HepG2 (cell line): Measurements from ENCODE around the gene PARK7. TPM values are rescaled to one million over a fixed set of nuclear protein-coding genes. Genes with fewer than 3 reads are reported as not detected.
A peak's percentile ranks its signal among the peaks of the same experiment; 100 is the strongest.

Source experiments
- CBX5 ChIP-seq: sonication (generic); formaldehyde crosslinking; IDR thresholded peaks from 2 replicates; pipeline ENCODE4 v1.4.0; 2020; ENCODE audit warnings: missing genetic modification reagents, borderline replicate concordance
- DNMT1 ChIP-seq: sonication (generic); formaldehyde crosslinking; IDR thresholded peaks from 2 replicates; pipeline ENCODE4 v1.5.1; 2020; ENCODE audit warnings: mild to moderate bottlenecking, missing genetic modification reagents
- GABPA ChIP-seq, 2 experiments: IDR thresholded peaks; 2 replicates each; pipeline ENCODE4 v1.6.1; 2011 to 2016; ENCODE audit warnings: low read depth in 2 of 2, low read length in 1 of 2, missing biosample characterization in 1 of 2, missing genetic modification characterization in 1 of 2
- HCFC1 ChIP-seq: fragments of 150-350 bp; IDR thresholded peaks from 2 replicates; pipeline ENCODE4 v1.6.1; 2014; ENCODE audit warnings: low read depth, low read length
- JUN ChIP-seq: sonication (generic); formaldehyde crosslinking; IDR thresholded peaks from 2 replicates; pipeline ENCODE4 v1.4.0; 2020; ENCODE audit warnings: mild to moderate bottlenecking, missing genetic modification reagents
- KDM1A ChIP-seq: IDR thresholded peaks from 2 replicates; pipeline ENCODE4 v1.6.1; 2016; ENCODE audit warnings: missing compliant biosample characterization
- MEIS2 ChIP-seq: sonication (generic); formaldehyde crosslinking; IDR thresholded peaks from 2 replicates; pipeline ENCODE4 v1.9.0; 2021; ENCODE audit warnings: mild to moderate bottlenecking, missing genetic modification reagents
- MYNN ChIP-seq: sonication (generic); formaldehyde crosslinking; IDR thresholded peaks from 2 replicates; pipeline ENCODE4 v1.4.0; 2020; ENCODE audit warnings: mild to moderate bottlenecking, low read depth, missing genetic modification reagents
- NFE2 ChIP-seq: sonication (generic); formaldehyde crosslinking; IDR thresholded peaks from 2 replicates; pipeline ENCODE4 v1.4.0; 2020; ENCODE audit warnings: missing genetic modification reagents
- RARA ChIP-seq: IDR thresholded peaks from 2 replicates; pipeline ENCODE4 v1.6.1; 2016; ENCODE audit warnings: missing genetic modification reagents, missing compliant biosample characterization
- RELA ChIP-seq: sonication (generic); formaldehyde crosslinking; IDR thresholded peaks from 2 replicates; pipeline ENCODE4 v1.4.0; 2020; ENCODE audit warnings: missing genetic modification reagents
- SCMH1 ChIP-seq: sonication (generic); formaldehyde crosslinking; IDR thresholded peaks from 2 replicates; pipeline ENCODE4 v1.9.0; 2021; ENCODE audit warnings: missing genetic modification reagents, mild to moderate bottlenecking, borderline replicate concordance
- SP1 ChIP-seq, 2 experiments: fragments of 450-650 bp in 1 of 2; sonication (generic) in 1 of 2; formaldehyde crosslinking in 1 of 2; IDR thresholded peaks; 2 replicates each; pipeline versions ENCODE4 v1.4.0 to v1.6.1; 2016 to 2020; ENCODE audit warnings: missing genetic modification reagents in 1 of 2
- STAT5B ChIP-seq: sonication (generic); formaldehyde crosslinking; IDR thresholded peaks from 2 replicates; pipeline ENCODE4 v1.4.0; 2020; ENCODE audit warnings: missing genetic modification reagents
- SYNCRIP ChIP-seq: fragments of 200-400 bp; formaldehyde crosslinking; IDR thresholded peaks from 2 replicates; pipeline ENCODE4 v1.6.1; 2018; ENCODE audit warnings: mild to moderate bottlenecking, low read depth, low read length; ENCODE audit not compliant: insufficient read depth
- THYN1 ChIP-seq: sonication (generic); formaldehyde crosslinking; IDR thresholded peaks from 2 replicates; pipeline ENCODE4 v1.8.1; 2023; ENCODE audit warnings: low read depth, mild to moderate bottlenecking, moderate library complexity, missing genetic modification reagents, borderline replicate concordance
- ZBTB8A ChIP-seq: sonication (generic); formaldehyde crosslinking; IDR thresholded peaks from 2 replicates; pipeline ENCODE4 v1.4.0; 2020; ENCODE audit warnings: mild to moderate bottlenecking, low read depth, missing genetic modification reagents, borderline replicate concordance
- ZFP36 ChIP-seq: fragments of 150-350 bp; IDR thresholded peaks from 2 replicates; pipeline ENCODE4 v1.6.1; 2018; ENCODE audit warnings: borderline replicate concordance, low read length, low read depth; ENCODE audit not compliant: partially characterized antibody
- ZNF317 ChIP-seq: sonication (generic); formaldehyde crosslinking; IDR thresholded peaks from 2 replicates; pipeline ENCODE4 v1.5.0; 2020; ENCODE audit warnings: mild to moderate bottlenecking, missing genetic modification reagents
- ZNF782 ChIP-seq: sonication (generic); formaldehyde crosslinking; IDR thresholded peaks from 2 replicates; pipeline ENCODE4 v1.4.0; 2020; ENCODE audit warnings: missing genetic modification reagents, mild to moderate bottlenecking, borderline replicate concordance
- ZNF891 ChIP-seq: sonication (generic); formaldehyde crosslinking; IDR thresholded peaks from 2 replicates; pipeline ENCODE4 v1.5.0; 2020; ENCODE audit warnings: mild to moderate bottlenecking, missing genetic modification reagents
- polyA plus RNA-seq, 8 experiments: library from polyadenylated mRNA; depleted of rRNA in 3 of 8; stranded (reverse) in 7 of 8; unstranded in 1 of 8; fragments of >200 nt; fragmentation: Illumina TruSeq in 4 of 8; extraction: Trizol in 4 of 8; gene quantifications; 2 replicates each; pipeline versions ENCODE4 v1.2.1 to v1.2.3, GENCODE V29; 2011 to 2016; ENCODE audit warnings: low read depth in 4 of 8, missing spikeins in 1 of 8, mixed read lengths in 1 of 8; ENCODE audit not compliant: insufficient read depth in 1 of 8
- total RNA-seq, 5 experiments: library from RNA; depleted of rRNA; stranded (reverse); fragments of >200 nt; fragmentation: Illumina TruSeq; extraction: Trizol; gene quantifications; 2 replicates each; pipeline ENCODE4 v1.2.3, GENCODE V29; 2016; ENCODE audit warnings: low read depth in 1 of 5
- TF ChIP-seq, protein P1 (sequence below): sonication (generic); formaldehyde crosslinking; IDR thresholded peaks from 2 replicates; pipeline ENCODE4 v1.5.1; 2020; ENCODE audit warnings: mild to moderate bottlenecking, missing genetic modification reagents, moderate library complexity
- TF ChIP-seq, protein P2 (sequence below): sonication (generic); formaldehyde crosslinking; IDR thresholded peaks from 2 replicates; pipeline ENCODE4 v1.5.1; 2020; ENCODE audit warnings: mild to moderate bottlenecking, missing genetic modification reagents, moderate library complexity
- TF ChIP-seq, protein P3 (sequence below): sonication (generic); formaldehyde crosslinking; IDR thresholded peaks from 2 replicates; pipeline ENCODE4 v1.4.0; 2020; ENCODE audit warnings: missing genetic modification reagents

The PARK7 gene
- total and polyA plus RNA-seq, 2 of the 13 experiments (the other 11 are each of a cell fraction or from before 2014, with no cell fraction given), result 212 to 296 TPM

DNA sequence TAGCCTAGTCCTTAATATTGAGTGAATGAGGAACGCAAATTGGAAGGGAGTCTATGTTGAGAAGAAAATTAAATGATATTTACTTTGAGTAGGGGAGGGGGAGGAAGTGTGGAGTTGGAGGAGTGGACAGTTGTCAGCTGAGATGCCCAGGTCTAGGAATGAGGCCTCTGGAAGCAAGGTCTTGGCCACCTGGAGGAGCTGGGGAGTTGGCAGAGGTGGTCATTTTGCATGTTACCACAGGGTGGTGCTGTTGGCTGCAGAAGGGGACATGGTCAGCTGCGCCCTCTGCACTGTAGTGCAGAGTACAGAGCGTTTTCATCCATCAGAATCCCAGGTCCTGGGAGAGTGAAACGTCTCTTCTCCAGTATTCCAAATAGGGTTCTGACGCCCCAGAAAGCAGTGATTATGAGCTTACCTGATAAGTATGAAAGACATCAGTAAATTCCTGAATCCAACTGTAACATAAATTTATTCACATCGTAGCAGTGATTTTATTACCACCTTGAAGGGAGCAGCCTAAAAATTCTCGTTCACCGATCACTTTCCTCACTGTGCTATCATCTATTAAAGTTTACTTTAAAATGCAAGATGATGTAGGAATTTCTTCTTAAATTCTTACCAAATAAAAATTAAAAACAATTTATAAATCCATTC is 13.8 kb downstream of the PARK7 start (continued):
- TF ChIP-seq HCFC1, result no peak
- TF ChIP-seq, protein P1, sequence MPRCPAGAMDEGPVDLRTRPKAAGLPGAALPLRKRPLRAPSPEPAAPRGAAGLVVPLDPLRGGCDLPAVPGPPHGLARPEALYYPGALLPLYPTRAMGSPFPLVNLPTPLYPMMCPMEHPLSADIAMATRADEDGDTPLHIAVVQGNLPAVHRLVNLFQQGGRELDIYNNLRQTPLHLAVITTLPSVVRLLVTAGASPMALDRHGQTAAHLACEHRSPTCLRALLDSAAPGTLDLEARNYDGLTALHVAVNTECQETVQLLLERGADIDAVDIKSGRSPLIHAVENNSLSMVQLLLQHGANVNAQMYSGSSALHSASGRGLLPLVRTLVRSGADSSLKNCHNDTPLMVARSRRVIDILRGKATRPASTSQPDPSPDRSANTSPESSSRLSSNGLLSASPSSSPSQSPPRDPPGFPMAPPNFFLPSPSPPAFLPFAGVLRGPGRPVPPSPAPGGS (CRISPR knock-in tag), result no peak
- TF ChIP-seq ZNF782, result no peak
- no peak for TF ChIP-seq SCMH1 (CRISPR knock-in tag)
- TF ChIP-seq, protein P2, sequence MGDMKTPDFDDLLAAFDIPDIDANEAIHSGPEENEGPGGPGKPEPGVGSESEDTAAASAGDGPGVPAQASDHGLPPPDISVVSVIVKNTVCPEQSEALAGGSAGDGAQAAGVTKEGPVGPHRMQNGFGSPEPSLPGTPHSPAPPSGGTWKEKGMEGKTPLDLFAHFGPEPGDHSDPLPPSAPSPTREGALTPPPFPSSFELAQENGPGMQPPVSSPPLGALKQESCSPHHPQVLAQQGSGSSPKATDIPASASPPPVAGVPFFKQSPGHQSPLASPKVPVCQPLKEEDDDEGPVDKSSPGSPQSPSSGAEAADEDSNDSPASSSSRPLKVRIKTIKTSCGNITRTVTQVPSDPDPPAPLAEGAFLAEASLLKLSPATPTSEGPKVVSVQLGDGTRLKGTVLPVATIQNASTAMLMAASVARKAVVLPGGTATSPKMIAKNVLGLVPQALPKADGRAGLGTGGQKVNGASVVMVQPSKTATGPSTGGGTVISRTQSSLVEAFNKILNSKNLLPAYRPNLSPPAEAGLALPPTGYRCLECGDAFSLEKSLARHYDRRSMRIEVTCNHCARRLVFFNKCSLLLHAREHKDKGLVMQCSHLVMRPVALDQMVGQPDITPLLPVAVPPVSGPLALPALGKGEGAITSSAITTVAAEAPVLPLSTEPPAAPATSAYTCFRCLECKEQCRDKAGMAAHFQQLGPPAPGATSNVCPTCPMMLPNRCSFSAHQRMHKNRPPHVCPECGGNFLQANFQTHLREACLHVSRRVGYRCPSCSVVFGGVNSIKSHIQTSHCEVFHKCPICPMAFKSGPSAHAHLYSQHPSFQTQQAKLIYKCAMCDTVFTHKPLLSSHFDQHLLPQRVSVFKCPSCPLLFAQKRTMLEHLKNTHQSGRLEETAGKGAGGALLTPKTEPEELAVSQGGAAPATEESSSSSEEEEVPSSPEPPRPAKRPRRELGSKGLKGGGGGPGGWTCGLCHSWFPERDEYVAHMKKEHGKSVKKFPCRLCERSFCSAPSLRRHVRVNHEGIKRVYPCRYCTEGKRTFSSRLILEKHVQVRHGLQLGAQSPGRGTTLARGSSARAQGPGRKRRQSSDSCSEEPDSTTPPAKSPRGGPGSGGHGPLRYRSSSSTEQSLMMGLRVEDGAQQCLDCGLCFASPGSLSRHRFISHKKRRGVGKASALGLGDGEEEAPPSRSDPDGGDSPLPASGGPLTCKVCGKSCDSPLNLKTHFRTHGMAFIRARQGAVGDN (CRISPR knock-in tag), result peak; percentile 43; the same call in 1 of the 2 replicates
- no peak for TF ChIP-seq THYN1 (CRISPR knock-in tag)
- 0 out of 2 replicates have a peak, but pooled peaks have one; percentile 24 for TF ChIP-seq KDM1A (CRISPR knock-in tag)
- no peak for TF ChIP-seq SYNCRIP
- TF ChIP-seq, protein P3, sequence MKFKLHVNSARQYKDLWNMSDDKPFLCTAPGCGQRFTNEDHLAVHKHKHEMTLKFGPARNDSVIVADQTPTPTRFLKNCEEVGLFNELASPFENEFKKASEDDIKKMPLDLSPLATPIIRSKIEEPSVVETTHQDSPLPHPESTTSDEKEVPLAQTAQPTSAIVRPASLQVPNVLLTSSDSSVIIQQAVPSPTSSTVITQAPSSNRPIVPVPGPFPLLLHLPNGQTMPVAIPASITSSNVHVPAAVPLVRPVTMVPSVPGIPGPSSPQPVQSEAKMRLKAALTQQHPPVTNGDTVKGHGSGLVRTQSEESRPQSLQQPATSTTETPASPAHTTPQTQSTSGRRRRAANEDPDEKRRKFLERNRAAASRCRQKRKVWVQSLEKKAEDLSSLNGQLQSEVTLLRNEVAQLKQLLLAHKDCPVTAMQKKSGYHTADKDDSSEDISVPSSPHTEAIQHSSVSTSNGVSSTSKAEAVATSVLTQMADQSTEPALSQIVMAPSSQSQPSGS (CRISPR knock-in tag), result no peak; the same call in 1 of the 2 replicates
- TF ChIP-seq DNMT1 (CRISPR knock-in tag), result peak; percentile 46; the same call in 1 of the 2 replicates
- TF ChIP-seq CBX5 (CRISPR knock-in tag), result peak; percentile 50; the same call in 1 of the 2 replicates
- no peak for TF ChIP-seq NFE2 (CRISPR knock-in tag)
- TF ChIP-seq JUN (CRISPR knock-in tag), result no peak
- TF ChIP-seq STAT5B (CRISPR knock-in tag), result no peak
- no peak for TF ChIP-seq MYNN (CRISPR knock-in tag)
- TF ChIP-seq ZFP36, result no peak
- no peak for TF ChIP-seq RARA (CRISPR knock-in tag)
- TF ChIP-seq ZNF317 (CRISPR knock-in tag), result no peak
- no peak for TF ChIP-seq RELA
- TF ChIP-seq SP1 (IDR thresholded peaks at IDR 0.05), result no peak
- TF ChIP-seq SP1 (CRISPR knock-in tag; IDR thresholded peaks at IDR 0.05), result 0 out of 2 replicates have a peak, but pooled peaks have one; percentile 32
- no peak for TF ChIP-seq ZNF891 (CRISPR knock-in tag)
- no peak for TF ChIP-seq GABPA (IDR thresholded peaks at IDR 0.05; ENCODE audit: low read depth, low read length)
- no peak for TF ChIP-seq GABPA (CRISPR knock-in tag; IDR thresholded peaks at IDR 0.05; ENCODE audit: low read depth)
- TF ChIP-seq ZBTB8A, result no peak
- no peak for TF ChIP-seq MEIS2
